ENCODE data around the gene TAF1A. TPM values are rescaled to one million over a fixed set of nuclear protein-coding genes. Genes with fewer than 3 reads are reported as not detected.

Gene TAF1A
- total RNA-seq, 1 experiment from 2014 or later = 12.9 TPM

GRCh38 chr1:222596696-222597095 is 7.0 kb upstream of the TAF1A start:
- Mint-ChIP-seq H3K4me1 (no peaks in the 10 kb centered on the region), H3K36me3 (no peaks in the 10 kb centered on the region), H3K27me3 (ENCODE audit: low read depth) (peaks cover 9% of the 10 kb centered on the region), H3K9me3 (peaks cover 10% of the 10 kb centered on the region), H3K4me3 (no peak overlapping the region), H3K27ac (no peak overlapping the region)
- no peak for TF ChIP-seq NFE2L1 (CRISPR knock-in tag; IDR thresholded peaks at IDR 0.05)
- TF ChIP-seq IRF1 (CRISPR knock-in tag; IDR thresholded peaks at IDR 0.05) = no peak
- TF ChIP-seq NR1H2 (CRISPR knock-in tag; IDR thresholded peaks at IDR 0.05) = no peak
- no peak for TF ChIP-seq JAZF1 (CRISPR knock-in tag; IDR thresholded peaks at IDR 0.05)
- TF ChIP-seq ZNF138 (CRISPR knock-in tag; conservative IDR thresholded peaks at IDR 0.05) = no peak
- no peak for TF ChIP-seq TCF7 (CRISPR knock-in tag; IDR thresholded peaks at IDR 0.05; ENCODE audit: low read depth)
- no peak for TF ChIP-seq ETV6 (CRISPR knock-in tag; IDR thresholded peaks at IDR 0.05)
- no peak for TF ChIP-seq ATF3 (CRISPR knock-in tag; conservative IDR thresholded peaks at IDR 0.05)
- TF ChIP-seq STAT6 (CRISPR knock-in tag; conservative IDR thresholded peaks at IDR 0.05; ENCODE audit: low read depth) = no peak
- no peak for TF ChIP-seq CDX4 (CRISPR knock-in tag; IDR thresholded peaks at IDR 0.05; ENCODE audit: borderline replicate concordance)
- CTCF ChIA-PET = no interaction called here
- POLR2A ChIA-PET = no interaction called here
- DNase-seq (ENCODE audit: low spot score) (no peak), ATAC-seq (no peak)

- DNase-seq (ENCODE audit: low spot score) (no peak), ATAC-seq (no peak)
- CTCF ChIA-PET = interaction anchor here (1.4 kb wide), 1 partner anchor 40 kb away, joined by 4 read pairs; no protein-coding TSS in a partner anchor
- H3K27ac Mint-ChIP-seq = no peak overlapping the region
- H3K27me3 Mint-ChIP-seq (ENCODE audit: low read depth) = peaks cover 9% of the 10 kb centered on the region
- no peak overlapping the region for H3K4me3 Mint-ChIP-seq
- no peak for TF ChIP-seq SMAD4 (CRISPR knock-in tag; IDR thresholded peaks at IDR 0.05)
- no peak for TF ChIP-seq ZNF512 (CRISPR knock-in tag; IDR thresholded peaks at IDR 0.05; ENCODE audit: borderline replicate concordance)
- no peak for TF ChIP-seq ZNF263 (CRISPR knock-in tag; IDR thresholded peaks at IDR 0.05; ENCODE audit: low read depth)
- H3K36me3 Mint-ChIP-seq = no peaks in the 10 kb centered on the region
- H3K4me1 Mint-ChIP-seq = peaks cover 8% of the 10 kb centered on the region
- POLR2A ChIA-PET = no interaction called here
- peaks cover 10% of the 10 kb centered on the region for H3K9me3 Mint-ChIP-seq
Observed at GRCh38 chr1:222594789-222595188, 5.1 kb upstream of the TAF1A start.

- POLR2A ChIA-PET = no interaction called here
- no peak overlapping the region for H3K27ac Mint-ChIP-seq
- peaks cover 10% of the 10 kb centered on the region for H3K36me3 Mint-ChIP-seq
- no peak overlapping the region for H3K4me3 Mint-ChIP-seq
- CTCF ChIA-PET = interaction anchor here (1.2 kb wide), 1 partner anchor 42 kb away, joined by 3 read pairs; no protein-coding TSS in a partner anchor
- H3K9me3 Mint-ChIP-seq = peaks cover 10% of the 10 kb centered on the region
- H3K27me3 Mint-ChIP-seq (ENCODE audit: low read depth) = 0 out of 2 replicates have a peak, but pooled peaks cover 6% of the 10 kb centered on the region
- ATAC-seq (no peak), DNase-seq (ENCODE audit: low spot score) (no peak)
- H3K4me1 Mint-ChIP-seq = peaks cover 19% of the 10 kb centered on the region
- TF ChIP-seq PRDM15 (CRISPR knock-in tag; IDR thresholded peaks at IDR 0.05) (no peak), CREM (CRISPR knock-in tag; IDR thresholded peaks at IDR 0.05) (no peak), CDX4 (CRISPR knock-in tag; IDR thresholded peaks at IDR 0.05; ENCODE audit: borderline replicate concordance) (no peak), ATF3 (CRISPR knock-in tag; conservative IDR thresholded peaks at IDR 0.05) (no peak), ZNF512 (CRISPR knock-in tag; IDR thresholded peaks at IDR 0.05; ENCODE audit: borderline replicate concordance) (no peak)
Observed at GRCh38 chr1:222592171-222592570, 2.4 kb upstream of the TAF1A start.

All from WTC11 (cell line).